ENCODE measurements around the gene AFTPH.
A peak's percentile ranks its signal among the peaks of the same experiment; 100 is the strongest.

DNA sequence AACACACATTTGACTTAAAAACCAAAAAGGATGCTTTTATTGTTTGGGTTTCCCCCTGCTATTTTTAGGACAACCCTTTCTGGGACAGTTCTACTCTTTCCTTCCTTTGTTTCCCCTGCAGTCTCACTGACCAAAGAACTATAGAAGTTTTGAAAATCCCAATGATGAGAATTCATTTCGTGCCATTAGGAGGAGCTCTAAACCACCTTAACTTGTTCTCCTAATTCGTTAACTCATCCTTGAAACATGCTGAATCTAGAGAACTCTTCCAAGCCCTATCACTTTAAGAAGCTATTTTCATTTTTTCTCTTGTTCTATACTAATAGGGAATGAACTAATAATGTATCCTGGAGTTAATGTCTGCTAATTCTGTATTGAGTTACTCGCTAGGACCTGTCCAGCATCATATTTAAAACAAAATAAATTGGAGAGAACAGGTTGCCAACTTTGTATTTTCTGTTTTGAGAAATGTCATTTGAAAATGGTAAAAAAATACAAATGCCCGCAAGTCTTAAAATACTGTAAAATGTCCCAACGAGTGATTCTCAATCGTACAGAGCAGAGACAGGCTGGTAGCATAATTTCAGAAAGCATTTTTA lies 62.9 kb downstream of the AFTPH start:
- TF ChIP-seq, protein P1, sequence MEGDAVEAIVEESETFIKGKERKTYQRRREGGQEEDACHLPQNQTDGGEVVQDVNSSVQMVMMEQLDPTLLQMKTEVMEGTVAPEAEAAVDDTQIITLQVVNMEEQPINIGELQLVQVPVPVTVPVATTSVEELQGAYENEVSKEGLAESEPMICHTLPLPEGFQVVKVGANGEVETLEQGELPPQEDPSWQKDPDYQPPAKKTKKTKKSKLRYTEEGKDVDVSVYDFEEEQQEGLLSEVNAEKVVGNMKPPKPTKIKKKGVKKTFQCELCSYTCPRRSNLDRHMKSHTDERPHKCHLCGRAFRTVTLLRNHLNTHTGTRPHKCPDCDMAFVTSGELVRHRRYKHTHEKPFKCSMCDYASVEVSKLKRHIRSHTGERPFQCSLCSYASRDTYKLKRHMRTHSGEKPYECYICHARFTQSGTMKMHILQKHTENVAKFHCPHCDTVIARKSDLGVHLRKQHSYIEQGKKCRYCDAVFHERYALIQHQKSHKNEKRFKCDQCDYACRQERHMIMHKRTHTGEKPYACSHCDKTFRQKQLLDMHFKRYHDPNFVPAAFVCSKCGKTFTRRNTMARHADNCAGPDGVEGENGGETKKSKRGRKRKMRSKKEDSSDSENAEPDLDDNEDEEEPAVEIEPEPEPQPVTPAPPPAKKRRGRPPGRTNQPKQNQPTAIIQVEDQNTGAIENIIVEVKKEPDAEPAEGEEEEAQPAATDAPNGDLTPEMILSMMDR (IDR thresholded peaks at IDR 0.05), result peak; percentile 30 to 74 (median 48)
- TF ChIP-seq POLR2A (IDR thresholded peaks at IDR 0.05), result no peak

All from esophagus squamous epithelium (tissue), 4 donors.